NB4 (cell line): ENCODE data around the gene SLC9A1.

ENCODE experiments used
- DNase-seq: peaks from one replicate; pipeline ENCODE4 v3.0.0; 2010; ENCODE audit warnings: low read depth
- H3K4me3 ChIP-seq: one replicate; pipeline ENCODE4 v1.5.1; 2011; ENCODE audit warnings: mild to moderate bottlenecking, low read depth, low read length, moderate library complexity
- CTCF ChIP-seq: IDR thresholded peaks from one replicate; pipeline ENCODE4 v1.5.1; 2012; ENCODE audit warnings: low read depth, low read length
- MAX ChIP-seq: IDR thresholded peaks from 2 replicates; pipeline ENCODE4 v1.6.1; 2011; ENCODE audit warnings: low read depth, low read length
- MYC ChIP-seq: IDR thresholded peaks from 2 replicates; pipeline ENCODE4 v1.6.1; 2011; ENCODE audit warnings: low read depth, low read length
- POLR2A ChIP-seq: IDR thresholded peaks from 2 replicates; pipeline ENCODE4 v1.6.1; 2011; ENCODE audit warnings: mild to moderate bottlenecking; ENCODE audit not compliant: insufficient read length; ENCODE audit errors: extremely low read depth

SLC9A1 gene

DNA sequence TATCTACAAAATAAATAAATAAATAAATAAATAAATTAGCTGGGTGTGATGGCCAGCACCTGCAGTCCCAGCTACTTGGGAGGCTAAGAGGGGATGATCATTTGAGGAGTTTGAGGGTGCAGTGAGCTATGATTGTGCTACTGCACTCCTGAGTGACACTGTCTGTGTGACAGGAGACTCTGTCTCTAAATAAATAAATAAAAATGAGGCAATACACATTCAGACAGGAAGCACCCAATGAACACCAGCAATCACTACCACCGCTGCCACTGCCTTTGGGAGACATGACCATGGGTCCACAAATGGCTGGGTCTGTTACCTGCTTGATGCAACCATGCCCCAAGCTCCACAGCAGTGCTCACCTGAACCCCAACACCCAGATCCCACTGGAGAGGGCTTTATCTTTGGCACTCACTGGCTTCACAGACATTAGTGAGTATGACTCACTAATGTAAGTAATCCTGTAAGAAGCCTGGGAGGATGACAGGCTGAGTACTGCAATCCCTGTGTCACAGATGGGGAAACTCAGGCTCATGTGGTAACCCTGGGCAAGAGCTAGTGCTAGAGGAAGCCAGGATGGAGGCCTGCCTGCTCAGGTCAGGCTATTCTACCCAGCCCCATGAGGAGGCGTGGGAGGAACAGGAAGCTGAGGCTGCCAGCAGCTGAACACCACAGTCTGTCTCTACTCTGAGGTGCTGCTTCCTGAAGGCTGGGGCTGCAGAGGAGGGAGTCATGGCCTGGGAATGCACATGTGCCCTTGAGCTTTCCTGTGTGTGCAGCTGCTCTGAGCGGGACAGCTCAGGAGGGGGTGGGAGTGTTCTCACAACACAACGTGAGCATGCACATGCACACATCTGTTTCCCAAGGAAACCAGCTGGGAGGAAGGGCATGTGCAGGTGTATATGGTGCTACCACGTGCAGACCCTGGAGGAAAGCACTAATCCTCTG, 43.0 kb downstream of the SLC9A1 start:
- no peak overlapping the region for H3K4me3 ChIP-seq
- peak; percentile 99 for DNase-seq
- TF ChIP-seq MYC (peak; percentile 95), POLR2A (no peak), CTCF (peak; percentile 19), MAX (peak; percentile 94)

GRCh38 chr1:27109103-27109822, 45.7 kb downstream of the SLC9A1 start:
- no peak overlapping the region for H3K4me3 ChIP-seq
- TF ChIP-seq POLR2A (no peak), MYC (no peak), CTCF (peak; percentile 55)
- peak; percentile 72 for DNase-seq

GRCh38 chr1:27108588-27108987, 46.3 kb downstream of the SLC9A1 start:
- DNase-seq, result no peak
- no peak for TF ChIP-seq POLR2A
- TF ChIP-seq MAX, result no peak
- TF ChIP-seq CTCF, result no peak
- TF ChIP-seq MYC, result no peak
- no peak overlapping the region for H3K4me3 ChIP-seq

- no peak for TF ChIP-seq CTCF
- no peak for TF ChIP-seq MYC
- no peak for TF ChIP-seq MAX
- TF ChIP-seq POLR2A, result no peak
- DNase-seq, result peak; percentile 77
- no peak overlapping the region for H3K4me3 ChIP-seq
Measured at GRCh38 chr1:27106561-27107323, 48.2 kb downstream of the SLC9A1 start.

GRCh38 chr1:27105018-27105417, 49.9 kb downstream of the SLC9A1 start:
- no peak for TF ChIP-seq MYC
- no peak for TF ChIP-seq POLR2A
- TF ChIP-seq CTCF, result no peak
- TF ChIP-seq MAX, result no peak
- DNase-seq, result no peak
- no peak overlapping the region for H3K4me3 ChIP-seq
